Kidney (tissue), 14 donors: ENCODE measurements around the gene DROSHA. TPM values are rescaled to one million over a fixed set of nuclear protein-coding genes. Genes with fewer than 3 reads are reported as not detected.

Experiments
- DNase-seq, 5 donors: peaks; one replicate each; pipeline ENCODE4 v3.0.0-alpha.2; 2013 to 2020
- FAIRE-seq: peaks from 2 replicates; lab custom pipeline; 2012; peaks lifted over from hg19 to GRCh38; lab: Jason Lieb, UNC
- H3K27ac ChIP-seq, 2 donors: one replicate each; pipeline ENCODE4 v1.7.0; 2013; ENCODE audit warnings: low read depth in 2 of 2, low read length in 2 of 2, inconsistent platforms in 1 of 2
- H3K27me3 ChIP-seq: one replicate; pipeline ENCODE4 v1.7.1; 2013; ENCODE audit warnings: low read length, inconsistent platforms; ENCODE audit not compliant: control insufficient read depth, insufficient read depth
- H3K36me3 ChIP-seq, 3 donors: one replicate each; pipeline versions ENCODE4 v1.7.0 to v1.7.1; 2013; ENCODE audit warnings: low read length in 3 of 3, control low read depth in 1 of 3, inconsistent platforms in 1 of 3; ENCODE audit not compliant: insufficient read depth in 3 of 3, control insufficient read depth in 2 of 3
- H3K4me1 ChIP-seq, 3 donors: one replicate each; pipeline versions ENCODE4 v1.7.0 to v1.7.1; 2013; ENCODE audit warnings: low read length in 3 of 3, inconsistent platforms in 1 of 3, low read depth in 1 of 3; ENCODE audit not compliant: control insufficient read depth in 2 of 3, insufficient read depth in 2 of 3
- H3K4me3 ChIP-seq, 3 donors: one replicate each; pipeline versions ENCODE4 v1.7.0 to v1.8.1; 2013; ENCODE audit warnings: low read length in 3 of 3, control low read depth in 1 of 3, inconsistent platforms in 1 of 3
- H3K9ac ChIP-seq, 3 donors: one replicate each; pipeline versions ENCODE4 v1.7.0 to v1.7.1; 2013; ENCODE audit warnings: low read length in 3 of 3, control low read depth in 1 of 3, inconsistent platforms in 1 of 3
- H3K9me3 ChIP-seq, 3 donors: one replicate each; pipeline versions ENCODE4 v1.7.0 to v1.7.1; 2013; ENCODE audit warnings: low read length in 3 of 3, control low read depth in 1 of 3, inconsistent platforms in 1 of 3; ENCODE audit not compliant: control insufficient read depth in 2 of 3, insufficient read depth in 1 of 3
- intact Hi-C: fragments of 100-400 bp; cut with DNase I; formaldehyde crosslinking; loops from one replicate; pipeline ENCODE4 v1.11.1; 2022
- polyA plus RNA-seq: library from polyadenylated mRNA; stranded (reverse); fragments of 350-450 nt; fragmentation: Illumina TruSeq; extraction: RNeasy Lipid Tissue Mini Kit (QIAGEN cat#74804); gene quantifications from one replicate; pipeline ENCODE4 v1.2.3, GENCODE V29; 2014; ENCODE audit warnings: low read depth, low replicate concordance; ENCODE audit not compliant: insufficient read depth
- total RNA-seq: library from RNA; stranded (reverse); fragmentation: NEBNext Ultra II Directional; extraction: Animal tissue kit (Norgen Biotek cat#: 25700); gene quantifications from one replicate; pipeline ENCODE4 v1.2.1, GENCODE V29; 2021
- TF ChIP-seq, protein P1 (sequence below): IDR thresholded peaks from 3 replicates; pipeline ENCODE4 v1.5.1; 2012; ENCODE audit warnings: mild to moderate bottlenecking, moderate library complexity, borderline replicate concordance; ENCODE audit not compliant: insufficient read depth; ENCODE audit errors: extremely low read depth
- donor health status: control.
- donor health status: control.
- donor health status: control.
- donor health status: control.
- donor health status: control.
- donor health status: DM: yes; HTN: yes; CAD: no.
- donor health status: Normal renal cell carcinoma (clear cell type).

DROSHA gene
- total and polyA plus RNA-seq, 2 donors from 2014 or later: 39.9 to 51.6 TPM

DNA sequence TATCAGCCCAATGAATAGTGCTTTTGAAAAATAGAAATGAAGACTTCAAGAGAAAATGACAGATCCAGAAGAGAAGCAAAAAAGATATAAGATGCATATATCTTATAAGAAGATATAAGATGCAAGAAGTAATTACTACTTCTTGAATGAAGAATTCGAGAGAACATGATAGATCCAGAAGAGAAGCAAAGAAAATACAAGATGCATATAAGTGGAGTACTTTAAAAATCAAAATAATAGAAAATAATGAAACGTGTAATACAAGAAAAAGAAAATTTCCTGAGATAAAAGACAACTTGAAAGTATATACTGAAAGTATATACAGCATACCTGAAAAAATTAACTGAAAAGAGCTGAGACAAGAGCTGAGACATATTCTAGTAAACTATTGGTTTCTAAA is 76.7 kb downstream of the DROSHA start:
- FAIRE-seq: no peak
- Histone ChIP-seq H3K4me1 (no peaks in the 10 kb centered on the region), H3K4me3 (no peak overlapping the region), H3K9ac (no peak overlapping the region), H3K27ac (no peak overlapping the region), H3K36me3 (peaks cover 5 to 14% (median 6%) of the 10 kb centered on the region in 3 donors), H3K27me3 (no peaks in the 10 kb centered on the region), H3K9me3 (peaks cover 0 to 2% (median 0%) of the 10 kb centered on the region in 3 donors)
- DNase-seq: no peak
- TF ChIP-seq, protein P1, sequence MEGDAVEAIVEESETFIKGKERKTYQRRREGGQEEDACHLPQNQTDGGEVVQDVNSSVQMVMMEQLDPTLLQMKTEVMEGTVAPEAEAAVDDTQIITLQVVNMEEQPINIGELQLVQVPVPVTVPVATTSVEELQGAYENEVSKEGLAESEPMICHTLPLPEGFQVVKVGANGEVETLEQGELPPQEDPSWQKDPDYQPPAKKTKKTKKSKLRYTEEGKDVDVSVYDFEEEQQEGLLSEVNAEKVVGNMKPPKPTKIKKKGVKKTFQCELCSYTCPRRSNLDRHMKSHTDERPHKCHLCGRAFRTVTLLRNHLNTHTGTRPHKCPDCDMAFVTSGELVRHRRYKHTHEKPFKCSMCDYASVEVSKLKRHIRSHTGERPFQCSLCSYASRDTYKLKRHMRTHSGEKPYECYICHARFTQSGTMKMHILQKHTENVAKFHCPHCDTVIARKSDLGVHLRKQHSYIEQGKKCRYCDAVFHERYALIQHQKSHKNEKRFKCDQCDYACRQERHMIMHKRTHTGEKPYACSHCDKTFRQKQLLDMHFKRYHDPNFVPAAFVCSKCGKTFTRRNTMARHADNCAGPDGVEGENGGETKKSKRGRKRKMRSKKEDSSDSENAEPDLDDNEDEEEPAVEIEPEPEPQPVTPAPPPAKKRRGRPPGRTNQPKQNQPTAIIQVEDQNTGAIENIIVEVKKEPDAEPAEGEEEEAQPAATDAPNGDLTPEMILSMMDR: no peak
- intact Hi-C loops: no loop called here

DNA sequence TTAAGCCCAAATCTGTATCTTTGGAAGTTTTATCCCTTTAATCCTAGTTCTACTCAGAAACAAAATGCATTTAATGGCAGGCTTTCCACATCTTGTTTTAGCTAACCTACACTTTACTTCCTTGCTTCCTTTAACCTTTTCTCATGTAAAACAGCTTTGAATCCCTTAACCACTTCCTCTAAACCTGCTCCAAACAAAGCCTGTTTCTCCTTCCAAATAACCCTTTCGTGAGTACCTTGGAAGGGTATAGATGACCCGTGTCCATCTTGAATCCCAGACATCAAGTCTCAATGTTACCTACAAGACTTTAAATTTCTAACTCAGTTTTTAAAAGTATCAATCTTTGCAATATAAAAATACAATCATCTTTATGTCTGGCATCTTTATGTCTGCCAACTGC is 78.4 kb downstream of the DROSHA start:
- TF ChIP-seq, protein P1: no peak
- H3K4me1 ChIP-seq: no peaks in the 10 kb centered on the region
- H3K36me3 ChIP-seq: peaks cover 2 to 15% (median 8%) of the 10 kb centered on the region in 3 donors
- DNase-seq (no peak), FAIRE-seq (no peak)
- no peak overlapping the region for H3K4me3 ChIP-seq
- peaks cover 0 to 2% (median 0%) of the 10 kb centered on the region in 3 donors for H3K9me3 ChIP-seq
- H3K27ac ChIP-seq: no peak overlapping the region
- intact Hi-C loops: no loop called here
- H3K27me3 ChIP-seq: no peaks in the 10 kb centered on the region
- H3K9ac ChIP-seq: no peak overlapping the region

- H3K4me3 ChIP-seq: no peak overlapping the region
- DNase-seq: no peak
- TF ChIP-seq, protein P1: no peak
- no peak overlapping the region for H3K27ac ChIP-seq
- no peaks in the 10 kb centered on the region for H3K4me1 ChIP-seq
- H3K9me3 ChIP-seq: peaks cover 0 to 2% (median 0%) of the 10 kb centered on the region in 3 donors
- FAIRE-seq: no peak
- intact Hi-C loops: no loop called here
- peaks cover 5 to 21% (median 8%) of the 10 kb centered on the region in 3 donors for H3K36me3 ChIP-seq
- H3K27me3 ChIP-seq: no peaks in the 10 kb centered on the region
- no peak overlapping the region for H3K9ac ChIP-seq
Observed at GRCh38 chr5:31452314-31452713, 79.6 kb downstream of the DROSHA start.

DNA sequence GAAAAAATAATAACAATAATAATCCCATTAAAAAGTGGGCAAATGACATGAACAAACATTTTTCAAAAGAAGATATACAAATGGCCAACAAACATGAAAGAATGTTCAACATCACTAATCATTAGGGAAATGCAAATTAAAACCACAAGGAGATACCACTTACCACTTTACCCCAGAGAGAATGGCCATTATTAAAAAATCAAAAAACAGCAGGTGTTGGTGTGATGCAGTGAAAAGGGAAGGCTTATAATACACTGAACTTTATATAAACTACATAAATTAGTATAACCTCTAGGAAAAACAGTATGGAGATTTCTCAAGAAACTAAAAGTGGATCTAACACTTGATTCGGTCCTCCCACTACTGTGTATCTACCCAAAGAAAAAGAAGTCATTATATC is 81.9 kb downstream of the DROSHA start:
- no peak for FAIRE-seq
- no peaks in the 10 kb centered on the region for H3K4me1 ChIP-seq
- H3K27me3 ChIP-seq: no peaks in the 10 kb centered on the region
- H3K4me3 ChIP-seq: no peak overlapping the region
- no peak overlapping the region for H3K9ac ChIP-seq
- TF ChIP-seq, protein P1: no peak
- no peak overlapping the region for H3K27ac ChIP-seq
- H3K36me3 ChIP-seq: peaks cover 4 to 13% (median 8%) of the 10 kb centered on the region in 3 donors
- H3K9me3 ChIP-seq: no peaks in the 10 kb centered on the region
- no peak for DNase-seq
- intact Hi-C loops: no loop called here
